NT2/D1 (cell line): ENCODE measurements around the gene NCAM2.

ENCODE experiments used
- SUZ12 ChIP-seq: IDR thresholded peaks from 2 replicates; pipeline ENCODE4 v1.6.1; 2011; ENCODE audit not compliant: insufficient read length, insufficient read depth; ENCODE audit errors: extremely low read depth
- YY1 ChIP-seq: IDR thresholded peaks from 2 replicates; pipeline ENCODE4 v1.6.1; 2011; ENCODE audit not compliant: insufficient read length, insufficient read depth
- ZNF274 ChIP-seq: IDR thresholded peaks from 2 replicates; pipeline ENCODE4 v1.6.1; 2011; ENCODE audit warnings: mild to moderate bottlenecking, low read depth, low read length

- TF ChIP-seq YY1 = no peak
- TF ChIP-seq SUZ12 = no peak
- TF ChIP-seq ZNF274 = no peak
These were observed 5.5 kb downstream of the NCAM2 start for GRCh38 chr21:21003701-21004100.
